ENCODE results near the gene AUTS2.

AUTS2 gene

GRCh38 chr7:70240873-70241272 lies 642.6 kb downstream of the AUTS2 start:
- H3K27me3 ChIP-seq (ENCODE audit: control insufficient read depth in 2 of 2, insufficient read depth in 2 of 2, low read length in 2 of 2), result no peaks in the 10 kb centered on the region
- no peaks in the 10 kb centered on the region for H3K9me3 ChIP-seq (ENCODE audit: control insufficient read depth in 2 of 2, low read length in 2 of 2)
- no peaks in the 10 kb centered on the region for H3K36me3 ChIP-seq (ENCODE audit: control insufficient read depth in 2 of 2, insufficient read depth in 2 of 2, low read length in 2 of 2)
- no peaks in the 10 kb centered on the region for H3K4me1 ChIP-seq (ENCODE audit: control insufficient read depth in 2 of 2, insufficient read depth in 2 of 2, low read length in 2 of 2)
- no peak overlapping the region for H3K4me3 ChIP-seq (ENCODE audit: low read length in 2 of 2)
- no peak overlapping the region for H3K9ac ChIP-seq (ENCODE audit: low read depth in 1 of 2, low read length in 2 of 2)
- no peak overlapping the region for H3K27ac ChIP-seq (ENCODE audit: low read depth in 2 of 2, low read length in 2 of 2)

GRCh38 chr7:70241536-70242175 lies 643.4 kb downstream of the AUTS2 start:
- H3K9ac ChIP-seq (ENCODE audit: low read depth in 1 of 2, low read length in 2 of 2), result no peak overlapping the region

GRCh38 chr7:70242826-70243225 lies 644.6 kb downstream of the AUTS2 start:
- Histone ChIP-seq H3K9ac (ENCODE audit: low read depth in 1 of 2, low read length in 2 of 2) (no peak overlapping the region), H3K27me3 (ENCODE audit: control insufficient read depth in 2 of 2, insufficient read depth in 2 of 2, low read length in 2 of 2) (no peaks in the 10 kb centered on the region), H3K9me3 (ENCODE audit: control insufficient read depth in 2 of 2, low read length in 2 of 2) (no peaks in the 10 kb centered on the region), H3K27ac (ENCODE audit: low read depth in 2 of 2, low read length in 2 of 2) (no peak overlapping the region), H3K4me3 (ENCODE audit: low read length in 2 of 2) (no peak overlapping the region), H3K4me1 (ENCODE audit: control insufficient read depth in 2 of 2, insufficient read depth in 2 of 2, low read length in 2 of 2) (no peaks in the 10 kb centered on the region), H3K36me3 (ENCODE audit: control insufficient read depth in 2 of 2, insufficient read depth in 2 of 2, low read length in 2 of 2) (no peaks in the 10 kb centered on the region)

More at GRCh38 chr7:70241536-70242175, 643.4 kb downstream of the AUTS2 start:
- no peaks in the 10 kb centered on the region for H3K36me3 ChIP-seq (ENCODE audit: control insufficient read depth in 2 of 2, insufficient read depth in 2 of 2, low read length in 2 of 2)
- H3K9me3 ChIP-seq (ENCODE audit: control insufficient read depth in 2 of 2, low read length in 2 of 2), result no peaks in the 10 kb centered on the region
- no peaks in the 10 kb centered on the region for H3K27me3 ChIP-seq (ENCODE audit: control insufficient read depth in 2 of 2, insufficient read depth in 2 of 2, low read length in 2 of 2)
- no peaks in the 10 kb centered on the region for H3K4me1 ChIP-seq (ENCODE audit: control insufficient read depth in 2 of 2, insufficient read depth in 2 of 2, low read length in 2 of 2)
- H3K4me3 ChIP-seq (ENCODE audit: low read length in 2 of 2), result no peak overlapping the region
- no peak overlapping the region for H3K27ac ChIP-seq (ENCODE audit: low read depth in 2 of 2, low read length in 2 of 2)

- H3K27me3 ChIP-seq (ENCODE audit: control insufficient read depth in 2 of 2, insufficient read depth in 2 of 2, low read length in 2 of 2), result no peaks in the 10 kb centered on the region
- H3K4me3 ChIP-seq (ENCODE audit: low read length in 2 of 2), result no peak overlapping the region
- no peak overlapping the region for H3K27ac ChIP-seq (ENCODE audit: low read depth in 2 of 2, low read length in 2 of 2)
- no peak overlapping the region for H3K9ac ChIP-seq (ENCODE audit: low read depth in 1 of 2, low read length in 2 of 2)
- no peaks in the 10 kb centered on the region for H3K9me3 ChIP-seq (ENCODE audit: control insufficient read depth in 2 of 2, low read length in 2 of 2)
- no peaks in the 10 kb centered on the region for H3K4me1 ChIP-seq (ENCODE audit: control insufficient read depth in 2 of 2, insufficient read depth in 2 of 2, low read length in 2 of 2)
- H3K36me3 ChIP-seq (ENCODE audit: control insufficient read depth in 2 of 2, insufficient read depth in 2 of 2, low read length in 2 of 2), result no peaks in the 10 kb centered on the region
Measured at GRCh38 chr7:70243443-70243842, 645.2 kb downstream of the AUTS2 start.

- Histone ChIP-seq H3K27me3 (ENCODE audit: control insufficient read depth in 2 of 2, insufficient read depth in 2 of 2, low read length in 2 of 2) (no peaks in the 10 kb centered on the region), H3K27ac (ENCODE audit: low read depth in 2 of 2, low read length in 2 of 2) (no peak overlapping the region), H3K9me3 (ENCODE audit: control insufficient read depth in 2 of 2, low read length in 2 of 2) (no peaks in the 10 kb centered on the region), H3K36me3 (ENCODE audit: control insufficient read depth in 2 of 2, insufficient read depth in 2 of 2, low read length in 2 of 2) (no peaks in the 10 kb centered on the region), H3K4me3 (ENCODE audit: low read length in 2 of 2) (no peak overlapping the region), H3K4me1 (ENCODE audit: control insufficient read depth in 2 of 2, insufficient read depth in 2 of 2, low read length in 2 of 2) (no peaks in the 10 kb centered on the region), H3K9ac (ENCODE audit: low read depth in 1 of 2, low read length in 2 of 2) (no peak overlapping the region)
Measured at GRCh38 chr7:70257921-70258320, 659.6 kb downstream of the AUTS2 start.

- no peak overlapping the region for H3K27ac ChIP-seq (ENCODE audit: low read depth in 2 of 2, low read length in 2 of 2)
- no peaks in the 10 kb centered on the region for H3K9me3 ChIP-seq (ENCODE audit: control insufficient read depth in 2 of 2, low read length in 2 of 2)
- no peaks in the 10 kb centered on the region for H3K27me3 ChIP-seq (ENCODE audit: control insufficient read depth in 2 of 2, insufficient read depth in 2 of 2, low read length in 2 of 2)
- no peak overlapping the region for H3K4me3 ChIP-seq (ENCODE audit: low read length in 2 of 2)
- H3K4me1 ChIP-seq (ENCODE audit: control insufficient read depth in 2 of 2, insufficient read depth in 2 of 2, low read length in 2 of 2), result no peaks in the 10 kb centered on the region
- no peaks in the 10 kb centered on the region for H3K36me3 ChIP-seq (ENCODE audit: control insufficient read depth in 2 of 2, insufficient read depth in 2 of 2, low read length in 2 of 2)
- H3K9ac ChIP-seq (ENCODE audit: low read depth in 1 of 2, low read length in 2 of 2), result no peak overlapping the region
Measured at GRCh38 chr7:70259502-70259901, 661.2 kb downstream of the AUTS2 start.

- no peaks in the 10 kb centered on the region for H3K27me3 ChIP-seq (ENCODE audit: control insufficient read depth in 2 of 2, insufficient read depth in 2 of 2, low read length in 2 of 2)
- H3K36me3 ChIP-seq (ENCODE audit: control insufficient read depth in 2 of 2, insufficient read depth in 2 of 2, low read length in 2 of 2), result no peaks in the 10 kb centered on the region
- H3K9me3 ChIP-seq (ENCODE audit: control insufficient read depth in 2 of 2, low read length in 2 of 2), result no peaks in the 10 kb centered on the region
- H3K4me1 ChIP-seq (ENCODE audit: control insufficient read depth in 2 of 2, insufficient read depth in 2 of 2, low read length in 2 of 2), result no peaks in the 10 kb centered on the region
- H3K9ac ChIP-seq (ENCODE audit: low read depth in 1 of 2, low read length in 2 of 2), result no peak overlapping the region
- H3K4me3 ChIP-seq (ENCODE audit: low read length in 2 of 2), result no peak overlapping the region
- H3K27ac ChIP-seq (ENCODE audit: low read depth in 2 of 2, low read length in 2 of 2), result no peak overlapping the region
Measured at GRCh38 chr7:70263471-70264255, 665.4 kb downstream of the AUTS2 start.

- no peak overlapping the region for H3K4me3 ChIP-seq (ENCODE audit: low read length in 2 of 2)
- no peaks in the 10 kb centered on the region for H3K9me3 ChIP-seq (ENCODE audit: control insufficient read depth in 2 of 2, low read length in 2 of 2)
- no peaks in the 10 kb centered on the region for H3K36me3 ChIP-seq (ENCODE audit: control insufficient read depth in 2 of 2, insufficient read depth in 2 of 2, low read length in 2 of 2)
- no peaks in the 10 kb centered on the region for H3K4me1 ChIP-seq (ENCODE audit: control insufficient read depth in 2 of 2, insufficient read depth in 2 of 2, low read length in 2 of 2)
- H3K27me3 ChIP-seq (ENCODE audit: control insufficient read depth in 2 of 2, insufficient read depth in 2 of 2, low read length in 2 of 2), result no peaks in the 10 kb centered on the region
- no peak overlapping the region for H3K27ac ChIP-seq (ENCODE audit: low read depth in 2 of 2, low read length in 2 of 2)
- H3K9ac ChIP-seq (ENCODE audit: low read depth in 1 of 2, low read length in 2 of 2), result no peak overlapping the region
Measured at GRCh38 chr7:70266186-70266585, 667.9 kb downstream of the AUTS2 start.

- Histone ChIP-seq H3K36me3 (ENCODE audit: control insufficient read depth in 2 of 2, insufficient read depth in 2 of 2, low read length in 2 of 2) (no peaks in the 10 kb centered on the region), H3K4me3 (ENCODE audit: low read length in 2 of 2) (no peak overlapping the region), H3K4me1 (ENCODE audit: control insufficient read depth in 2 of 2, insufficient read depth in 2 of 2, low read length in 2 of 2) (no peaks in the 10 kb centered on the region), H3K27me3 (ENCODE audit: control insufficient read depth in 2 of 2, insufficient read depth in 2 of 2, low read length in 2 of 2) (no peaks in the 10 kb centered on the region), H3K9me3 (ENCODE audit: control insufficient read depth in 2 of 2, low read length in 2 of 2) (no peaks in the 10 kb centered on the region), H3K9ac (ENCODE audit: low read depth in 1 of 2, low read length in 2 of 2) (no peak overlapping the region), H3K27ac (ENCODE audit: low read depth in 2 of 2, low read length in 2 of 2) (no peak overlapping the region)
Measured at GRCh38 chr7:70267381-70268120, 669.3 kb downstream of the AUTS2 start.

- H3K9ac ChIP-seq (ENCODE audit: low read depth in 1 of 2, low read length in 2 of 2), result no peak overlapping the region
- no peaks in the 10 kb centered on the region for H3K27me3 ChIP-seq (ENCODE audit: control insufficient read depth in 2 of 2, insufficient read depth in 2 of 2, low read length in 2 of 2)
- no peaks in the 10 kb centered on the region for H3K4me1 ChIP-seq (ENCODE audit: control insufficient read depth in 2 of 2, insufficient read depth in 2 of 2, low read length in 2 of 2)
- H3K4me3 ChIP-seq (ENCODE audit: low read length in 2 of 2), result no peak overlapping the region
- H3K9me3 ChIP-seq (ENCODE audit: control insufficient read depth in 2 of 2, low read length in 2 of 2), result no peaks in the 10 kb centered on the region
- no peak overlapping the region for H3K27ac ChIP-seq (ENCODE audit: low read depth in 2 of 2, low read length in 2 of 2)
- no peaks in the 10 kb centered on the region for H3K36me3 ChIP-seq (ENCODE audit: control insufficient read depth in 2 of 2, insufficient read depth in 2 of 2, low read length in 2 of 2)
Measured at GRCh38 chr7:70268179-70268578, 669.9 kb downstream of the AUTS2 start.

All from mucosa of rectum (tissue), 2 donors.